HG03469 (cell line): ENCODE results near the gene GPSM1.

Experiments
- ATAC-seq: cut with Tn5 transposase; IDR thresholded peaks from one replicate; pipeline ENCODE4 v1.9.1; 2021; ENCODE audit warnings: mild to moderate bottlenecking, moderate library complexity, moderate number of reproducible peaks; ENCODE audit not compliant: unreplicated experiment

The GPSM1 gene

DNA sequence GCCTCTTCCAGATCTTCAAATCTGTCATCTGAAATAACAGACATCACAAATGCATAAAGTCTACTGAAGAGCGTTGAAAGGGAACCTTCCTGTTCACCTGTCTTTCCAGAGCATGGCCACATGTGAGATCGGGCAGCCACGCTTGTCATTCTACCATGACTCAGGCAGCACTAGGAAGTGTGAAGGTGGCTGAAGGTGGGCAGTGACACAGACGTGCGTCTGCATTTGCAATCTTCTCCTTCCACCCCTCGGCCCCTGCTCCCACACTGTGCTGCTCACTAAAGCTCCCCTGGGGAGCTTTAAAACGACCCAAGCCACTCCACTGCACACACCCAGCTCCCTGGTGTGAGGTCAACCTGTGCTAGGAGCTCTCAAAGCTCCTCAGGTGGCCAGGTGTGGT is 80.6 kb downstream of the GPSM1 start:
- no peak for ATAC-seq
